HCEC 1CT (cell line): ENCODE measurements around the gene NRXN2.

Experiments
- DNase-seq: peaks from one replicate; pipeline ENCODE4 v3.0.0-alpha.2; 2017

The NRXN2 gene

GRCh38 chr11:64723117-64723906 lies at the start of gene NRXN2:
NRXN2 (minus strand) TSS chr11:64723197; CDS start chr11:64713699, 9,498 bp downstream.
- DNase-seq = peak; percentile 81

- no peak for DNase-seq
These were observed 49.5 kb upstream of the NRXN2 start for GRCh38 chr11:64772303-64773018.

- DNase-seq = no peak
These were observed 48.9 kb upstream of the NRXN2 start for GRCh38 chr11:64771861-64772260.

- DNase-seq = no peak
These were observed 47.1 kb upstream of the NRXN2 start for GRCh38 chr11:64770120-64770519.

GRCh38 chr11:64769283-64769682 lies 46.3 kb upstream of the NRXN2 start:
- DNase-seq = no peak

- no peak for DNase-seq
These were observed 45.3 kb upstream of the NRXN2 start for GRCh38 chr11:64768300-64768694.

GRCh38 chr11:64767344-64768299 lies 44.6 kb upstream of the NRXN2 start:
- peak; percentile 30 for DNase-seq

GRCh38 chr11:64766881-64767280 lies 43.9 kb upstream of the NRXN2 start:
- DNase-seq = no peak

GRCh38 chr11:64765851-64766665 lies 43.1 kb upstream of the NRXN2 start:
- DNase-seq = no peak

GRCh38 chr11:64765291-64765850 lies 42.4 kb upstream of the NRXN2 start:
- DNase-seq = no peak

GRCh38 chr11:64764753-64765152 lies 41.8 kb upstream of the NRXN2 start:
- DNase-seq = no peak

GRCh38 chr11:64764040-64764611 lies 41.1 kb upstream of the NRXN2 start:
- DNase-seq = no peak

GRCh38 chr11:64763526-64764039 lies 40.6 kb upstream of the NRXN2 start:
- no peak for DNase-seq

GRCh38 chr11:64762674-64763525 lies 39.9 kb upstream of the NRXN2 start:
- DNase-seq = peak; percentile 19

GRCh38 chr11:64762277-64762673 lies 39.3 kb upstream of the NRXN2 start:
- DNase-seq = no peak

- DNase-seq = no peak
These were observed 37.9 kb upstream of the NRXN2 start for GRCh38 chr11:64760759-64761420.

GRCh38 chr11:64759722-64760719 lies 37.0 kb upstream of the NRXN2 start, which contains the start of gene PYGM:
PYGM (minus strand) TSS chr11:64759974; CDS start chr11:64759898, 76 bp downstream.
- DNase-seq = no peak

GRCh38 chr11:64759131-64759721 lies 36.2 kb upstream of the NRXN2 start:
- no peak for DNase-seq
